ENCODE results near the gene SPRYD4.

SPRYD4 gene

GRCh38 chr12:56521590-56522371 is 53.4 kb downstream of the SPRYD4 start, which contains the start of gene RBMS2:
Gene RBMS2 (plus strand): TSS chr12:56521820. CDS start chr12:56522024, 204 bp downstream.
- DNase-seq (ENCODE audit: extremely low read depth, low read depth) = peak; percentile 86
- no peak for TF ChIP-seq CTCF (IDR thresholded peaks at IDR 0.05; ENCODE audit: low read depth, low read length, missing control alignments)
- H3K4me3 ChIP-seq (replicated peaks; ENCODE audit: low read depth, low read length) = peak within 1 kb of the TSS; percentile 67

- no peak for TF ChIP-seq CTCF (IDR thresholded peaks at IDR 0.05; ENCODE audit: low read depth, low read length, missing control alignments)
- DNase-seq (ENCODE audit: extremely low read depth, low read depth) = no peak
- peak overlapping the region; percentile 67 for H3K4me3 ChIP-seq (replicated peaks; ENCODE audit: low read depth, low read length)
Observed at GRCh38 chr12:56522411-56523193, 54.2 kb downstream of the SPRYD4 start.

- no peak overlapping the region for H3K4me3 ChIP-seq (replicated peaks; ENCODE audit: low read depth, low read length)
- TF ChIP-seq CTCF (IDR thresholded peaks at IDR 0.05; ENCODE audit: low read depth, low read length, missing control alignments) = no peak
- DNase-seq (ENCODE audit: extremely low read depth, low read depth) = no peak
Observed at GRCh38 chr12:56528846-56529245, 60.5 kb downstream of the SPRYD4 start.
